AG09309 (cell line): ENCODE data around the gene TMPRSS9.

Experiments used
- DNase-seq: peaks from one replicate; pipeline ENCODE4 v3.0.0-alpha.2; 2010; ENCODE audit warnings: low read depth
- H3K4me3 ChIP-seq: 2 replicates; pipeline ENCODE4 v1.5.1; 2011; ENCODE audit warnings: mild to moderate bottlenecking, low read depth, low read length, moderate library complexity; ENCODE audit not compliant: control insufficient read depth
- CTCF ChIP-seq: IDR thresholded peaks from 2 replicates; pipeline ENCODE4 v1.5.1; 2011; ENCODE audit warnings: mild to moderate bottlenecking, low read depth, low read length, inconsistent platforms; ENCODE audit not compliant: insufficient read depth, control insufficient read depth; ENCODE audit errors: missing control alignments

The TMPRSS9 gene

GRCh38 chr19:2420490-2420889 lies 60.4 kb downstream of the TMPRSS9 start:
- no peak for TF ChIP-seq CTCF
- no peak for DNase-seq
- no peak overlapping the region for H3K4me3 ChIP-seq

DNA sequence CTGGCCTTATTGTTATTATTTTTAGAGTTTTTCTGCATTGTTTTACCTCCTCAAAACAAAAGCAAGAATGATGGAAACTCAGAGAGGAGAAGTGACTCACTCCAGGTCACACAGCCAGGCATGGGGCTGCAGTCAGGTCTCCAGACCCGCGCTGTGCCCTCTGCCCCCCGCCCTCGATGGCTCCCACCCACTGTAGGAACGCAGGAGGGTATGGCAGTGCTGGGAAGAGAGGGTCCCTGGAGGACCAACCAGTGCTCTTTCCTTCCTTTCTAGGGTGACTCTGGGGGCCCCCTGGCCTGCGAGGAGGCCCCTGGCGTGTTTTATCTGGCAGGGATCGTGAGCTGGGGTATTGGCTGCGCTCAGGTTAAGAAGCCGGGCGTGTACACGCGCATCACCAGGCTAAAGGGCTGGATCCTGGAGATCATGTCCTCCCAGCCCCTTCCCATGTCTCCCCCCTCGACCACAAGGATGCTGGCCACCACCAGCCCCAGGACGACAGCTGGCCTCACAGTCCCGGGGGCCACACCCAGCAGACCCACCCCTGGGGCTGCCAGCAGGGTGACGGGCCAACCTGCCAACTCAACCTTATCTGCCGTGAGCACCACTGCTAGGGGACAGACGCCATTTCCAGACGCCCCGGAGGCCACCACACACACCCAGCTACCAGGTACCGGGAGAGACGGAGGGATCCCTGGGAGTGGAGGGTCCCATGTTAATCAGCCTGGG lies 61.7 kb downstream of the TMPRSS9 start:
- no peak for TF ChIP-seq CTCF
- no peak overlapping the region for H3K4me3 ChIP-seq
- no peak for DNase-seq

DNA sequence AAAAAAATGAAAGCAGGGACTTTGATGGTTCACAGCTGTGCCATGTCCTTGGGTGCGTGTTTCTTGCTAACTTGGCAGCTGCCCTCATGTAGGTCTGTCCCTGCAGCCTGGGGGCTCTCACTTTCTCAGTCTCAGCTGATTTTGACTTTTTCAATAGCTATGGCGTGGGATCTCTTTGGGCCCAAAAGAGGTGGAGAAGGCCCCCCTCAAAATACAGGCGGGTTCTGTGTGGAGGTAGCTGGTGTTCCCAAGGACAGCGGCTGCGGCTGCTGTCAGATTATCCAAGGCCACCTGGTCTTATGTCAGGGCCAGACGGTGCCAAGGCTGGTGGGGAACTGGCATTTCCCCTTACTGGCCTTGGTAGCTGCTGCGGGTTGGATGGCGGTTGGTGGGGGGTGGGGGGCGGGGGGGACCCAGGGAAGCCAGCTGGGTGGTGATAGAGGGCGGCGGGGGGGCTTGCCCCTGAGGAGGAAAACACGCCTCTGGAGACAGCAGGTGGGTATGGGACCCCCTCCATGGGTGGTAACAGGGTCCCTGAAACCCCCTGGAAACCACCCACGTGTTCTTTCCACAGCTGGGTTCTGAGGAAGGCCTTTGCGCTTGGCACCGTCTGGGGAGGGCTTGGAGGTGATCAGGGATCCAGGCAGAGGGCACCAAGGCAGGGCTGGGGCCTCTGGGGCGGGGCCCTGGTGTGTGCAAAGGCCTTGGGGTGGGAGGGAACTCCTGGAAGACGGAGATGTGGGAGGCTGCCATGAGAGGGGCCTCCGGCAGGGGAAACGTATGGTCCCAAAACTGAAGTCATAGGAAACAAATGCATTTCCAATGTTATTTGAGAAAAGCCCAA lies 63.2 kb downstream of the TMPRSS9 start:
- H3K4me3 ChIP-seq: no peak overlapping the region
- TF ChIP-seq CTCF: no peak
- no peak for DNase-seq

DNA sequence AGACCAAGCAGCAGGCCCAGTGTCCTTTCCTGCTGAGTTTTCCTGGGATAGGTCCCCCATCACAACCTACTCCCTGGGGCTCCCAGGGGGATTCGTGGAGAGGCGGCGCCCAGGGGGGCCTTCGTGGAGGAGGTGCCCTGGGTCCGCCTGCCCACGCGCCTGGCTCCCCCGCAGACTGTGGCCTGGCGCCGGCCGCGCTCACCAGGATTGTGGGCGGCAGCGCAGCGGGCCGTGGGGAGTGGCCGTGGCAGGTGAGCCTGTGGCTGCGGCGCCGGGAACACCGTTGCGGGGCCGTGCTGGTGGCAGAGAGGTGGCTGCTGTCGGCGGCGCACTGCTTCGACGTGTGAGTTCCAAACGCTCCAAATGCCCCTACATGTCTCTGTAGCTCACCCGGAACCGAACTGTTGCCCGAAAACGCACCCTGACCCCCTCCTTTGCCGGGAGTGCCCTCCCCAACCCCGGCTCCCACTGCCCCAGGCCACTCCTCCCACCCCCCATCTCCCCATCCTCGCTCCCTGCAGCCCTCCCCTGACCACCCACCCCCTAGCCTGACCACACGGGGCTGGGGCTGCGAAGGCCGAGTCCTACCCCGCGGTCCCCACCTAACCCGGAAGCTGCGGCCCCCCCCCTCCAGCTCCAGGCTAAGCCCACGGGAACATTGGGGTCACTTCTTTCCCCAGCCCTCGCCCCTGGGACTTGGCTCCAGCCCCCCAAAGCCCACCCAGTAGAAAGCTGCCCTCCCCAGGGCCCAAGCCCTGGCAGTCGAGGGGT lies 64.0 kb downstream of the TMPRSS9 start:
- TF ChIP-seq CTCF: no peak
- no peak overlapping the region for H3K4me3 ChIP-seq
- DNase-seq: no peak

- peak overlapping the region; percentile 76 for H3K4me3 ChIP-seq
- TF ChIP-seq CTCF: peak; percentile 50
- DNase-seq: peak; percentile 14
Measured at GRCh38 chr19:2424686-2425621, 64.9 kb downstream of the TMPRSS9 start.
